Measurements from ENCODE around the gene AGBL1.
"Not testable (repeated sequence)": the region's sequence is repeated elsewhere in the genome, so short reads cannot be mapped to it uniquely, and the experiment has no call there.

Gene AGBL1

DNA sequence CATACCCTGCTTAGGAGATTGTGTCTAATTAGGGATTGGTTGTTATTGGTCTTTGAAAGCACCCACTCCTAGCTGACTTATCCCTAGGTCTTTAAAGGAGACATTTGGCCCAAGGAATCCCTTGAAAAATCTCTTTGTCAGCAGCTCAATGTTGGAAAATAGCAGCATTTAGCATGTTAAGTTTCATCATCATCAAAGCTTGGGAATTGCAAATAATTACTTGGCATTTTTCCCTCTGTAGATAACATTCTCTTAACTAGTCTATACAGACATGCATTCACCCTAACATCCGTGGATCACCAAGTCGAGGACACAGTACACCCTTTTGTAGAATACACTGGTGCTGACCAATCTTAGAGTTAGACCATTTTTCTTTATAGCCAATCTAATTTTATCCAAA is 332.2 kb downstream of the AGBL1 start:
- no peak for DNase-seq

- DNase-seq, result no peak
Observed at GRCh38 chr15:86413191-86413590, 333.5 kb downstream of the AGBL1 start.

DNA sequence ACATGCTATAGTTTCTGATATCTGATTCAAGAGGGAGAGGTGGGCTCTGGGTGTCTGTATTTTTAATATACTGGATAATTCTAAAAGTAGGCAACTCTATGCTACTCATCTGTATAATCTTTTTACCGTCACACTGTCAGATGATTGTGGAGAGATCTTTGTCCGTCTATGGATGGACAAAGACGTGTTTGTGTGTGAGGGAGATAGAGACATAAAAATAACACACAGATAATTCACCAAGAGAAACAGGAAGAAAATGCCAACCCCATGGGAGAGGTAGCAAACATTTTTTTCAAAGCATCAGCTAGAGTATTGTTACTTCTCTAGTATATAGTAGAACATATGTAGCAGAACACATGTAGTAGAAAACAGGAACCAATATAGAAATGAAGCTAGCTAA is 346.1 kb downstream of the AGBL1 start:
- DNase-seq, result no peak

GRCh38 chr15:86432861-86433260 is 353.2 kb downstream of the AGBL1 start:
- DNase-seq, result no peak

DNA sequence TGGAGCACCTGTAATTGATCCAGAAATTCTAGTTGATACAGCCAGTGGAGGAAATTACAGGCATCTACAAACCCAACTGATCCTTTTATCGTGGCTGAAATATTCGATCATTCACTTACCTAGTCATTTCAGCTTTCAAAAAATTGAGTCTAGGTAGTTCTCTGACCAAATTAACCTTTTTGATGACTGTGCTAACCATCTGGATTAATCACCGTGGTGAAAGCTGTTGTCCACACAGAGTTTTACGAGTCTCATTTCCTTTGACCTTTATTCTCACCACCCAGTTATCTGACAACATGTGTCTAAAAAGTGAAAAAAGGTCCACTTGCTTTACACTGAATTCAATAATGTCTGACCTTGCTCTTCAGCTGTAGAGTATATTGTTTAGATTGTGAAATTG is 354.3 kb downstream of the AGBL1 start:
- no peak for DNase-seq

DNA sequence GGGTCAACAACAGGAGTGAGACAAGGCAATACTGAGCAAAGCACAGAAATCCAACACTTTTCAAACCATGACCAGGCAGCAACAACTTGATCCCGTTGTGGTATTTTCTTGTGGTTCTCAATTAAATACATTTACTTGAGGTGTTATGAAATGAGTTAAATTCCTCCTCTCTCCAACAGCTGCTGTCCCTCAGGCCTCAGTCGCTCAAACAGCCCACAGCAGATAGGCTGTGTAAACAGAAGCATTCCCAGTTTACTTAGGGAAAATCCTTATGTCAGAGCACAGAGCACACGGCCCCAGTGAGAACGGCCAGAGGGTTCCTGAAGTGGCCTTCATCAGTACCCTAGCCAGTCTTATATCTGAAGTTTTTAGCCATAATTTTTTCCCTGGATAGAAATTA is 359.9 kb downstream of the AGBL1 start:
- DNase-seq, result no peak

DNA sequence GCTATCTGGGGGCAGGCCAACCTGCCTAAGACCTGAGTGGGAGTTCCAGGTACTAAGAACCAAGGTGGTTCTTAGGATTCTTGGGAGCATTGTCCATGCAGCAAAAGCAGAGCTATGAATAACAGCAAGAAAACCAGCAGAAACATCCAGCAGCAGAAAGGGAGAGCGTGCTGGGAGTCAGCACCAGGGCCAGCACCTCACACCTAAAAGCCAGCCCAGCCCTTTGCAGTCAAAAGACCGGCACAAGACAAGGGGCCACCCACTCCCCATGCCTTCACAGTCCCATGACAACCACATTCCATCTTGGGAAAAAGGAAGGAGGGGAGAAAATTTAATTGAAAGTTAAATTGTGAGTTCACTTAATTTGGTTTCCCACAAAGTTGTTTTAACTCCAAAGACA is 364.9 kb downstream of the AGBL1 start:
- DNase-seq, result no peak

DNA sequence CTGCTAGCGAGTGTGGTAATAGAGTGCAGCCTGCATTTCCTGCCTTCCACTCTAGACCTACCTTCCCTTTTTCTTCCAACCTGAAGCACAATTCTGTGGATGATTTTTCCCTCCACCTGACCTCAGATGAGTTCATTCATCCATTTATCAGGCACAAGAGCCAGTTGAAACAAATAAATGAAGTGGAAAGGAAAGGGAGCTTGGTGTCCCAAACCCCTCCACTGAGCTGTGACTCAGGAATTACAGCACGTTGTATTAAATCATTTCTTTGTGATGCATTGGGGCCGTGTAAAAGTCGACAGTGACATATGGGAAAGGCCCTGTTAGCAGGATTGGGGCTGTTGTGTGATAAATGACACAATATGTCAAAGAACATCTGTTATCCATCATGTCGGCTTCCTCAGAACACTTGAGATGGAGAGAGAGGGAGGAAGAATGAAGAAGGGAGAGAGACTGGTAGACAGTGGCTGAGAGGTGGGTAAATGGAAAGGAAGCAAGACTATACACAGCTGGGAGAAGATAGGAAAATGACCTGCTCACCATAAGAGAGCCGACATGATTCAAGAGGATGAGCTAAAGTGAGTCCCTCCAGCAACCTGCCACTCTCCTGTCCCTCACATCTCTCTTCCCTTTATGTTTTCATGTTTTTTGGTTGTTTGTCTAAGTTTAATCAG is 366.0 kb downstream of the AGBL1 start:
- no peak for DNase-seq

DNA sequence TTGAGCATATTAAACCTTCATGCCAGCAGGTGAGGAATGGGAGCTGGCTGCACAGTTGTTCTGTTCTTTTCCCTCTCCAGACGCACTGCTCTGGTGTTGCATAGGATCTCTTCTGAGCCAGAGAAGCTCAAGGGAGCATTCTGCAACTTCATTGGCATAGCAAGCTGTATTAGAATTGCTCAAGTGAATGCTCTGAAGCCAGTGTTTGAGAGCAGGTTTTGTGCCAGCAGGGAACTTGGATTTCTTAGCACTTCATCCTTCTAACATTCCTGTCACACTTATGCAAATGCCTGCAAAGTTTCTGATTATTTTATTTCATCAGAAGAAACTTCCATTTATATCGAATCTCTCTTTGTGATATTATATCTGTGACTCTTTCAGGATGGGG is 366.6 kb downstream of the AGBL1 start:
- DNase-seq, result no peak

DNA sequence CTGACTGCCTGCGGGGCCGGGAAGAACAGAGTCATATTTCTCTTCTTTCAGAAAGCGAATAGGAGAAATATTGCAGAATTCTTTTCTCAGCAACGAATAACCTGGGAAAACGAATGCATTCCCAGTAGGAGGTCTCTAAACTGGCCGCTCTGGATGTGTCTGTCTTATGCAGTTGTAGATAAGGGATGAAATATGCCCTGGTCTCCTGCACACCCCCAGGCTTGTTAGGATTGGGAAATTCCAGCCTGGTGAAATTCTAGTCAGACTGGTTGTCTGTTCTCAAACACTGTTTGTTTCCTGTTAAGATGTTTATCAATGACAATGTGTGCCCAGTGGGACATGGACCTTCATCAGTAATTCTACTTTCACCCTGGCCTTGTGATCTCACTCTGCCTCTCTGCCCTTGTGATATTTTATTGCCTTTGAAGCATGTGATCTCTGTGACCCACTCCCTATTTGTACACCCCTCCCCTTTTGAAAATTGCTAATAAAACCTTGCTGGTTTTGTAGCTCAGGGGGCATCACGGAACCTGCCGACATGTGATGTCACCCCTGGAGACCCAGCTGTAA is 385.9 kb downstream of the AGBL1 start:
- not testable (repeated sequence) for DNase-seq

DNA sequence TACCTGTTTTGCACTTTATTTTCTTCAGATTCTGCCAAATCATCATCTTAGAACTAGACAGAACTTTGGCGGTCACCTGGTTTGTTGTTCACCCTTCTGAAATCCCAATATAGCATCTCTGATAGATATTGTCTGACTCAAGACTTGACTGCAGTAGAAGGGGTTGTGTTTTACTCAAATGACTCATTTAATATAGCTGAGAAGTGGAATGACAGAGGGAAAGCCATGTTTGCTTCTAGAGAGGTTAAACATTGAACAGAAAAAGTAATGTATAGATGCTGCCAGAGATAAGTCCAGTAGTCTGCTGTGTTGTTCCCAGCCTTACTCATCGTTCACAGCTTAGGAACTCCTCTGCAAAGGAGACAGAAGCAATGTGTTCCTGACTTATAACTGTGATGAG is 402.0 kb downstream of the AGBL1 start:
- DNase-seq, result no peak

DNA sequence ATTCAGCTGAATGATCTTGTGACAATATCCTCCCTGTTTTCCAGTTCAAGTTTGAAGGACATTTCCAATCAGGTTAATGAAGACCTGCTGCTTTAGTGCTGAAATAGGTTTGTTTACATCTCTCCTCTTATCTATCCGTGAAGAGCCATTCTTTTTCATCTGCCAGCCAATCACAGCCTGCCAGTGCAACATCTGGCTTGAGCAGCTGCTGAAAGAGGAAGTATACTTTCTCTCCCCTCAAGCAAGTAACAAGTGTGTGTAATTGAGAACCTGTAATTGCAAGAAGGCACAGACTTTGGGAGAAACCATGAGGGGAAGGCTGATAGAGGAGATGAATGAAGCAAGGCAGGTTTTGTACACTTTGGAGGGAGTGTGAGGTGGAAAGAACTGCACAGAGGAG is 404.3 kb downstream of the AGBL1 start:
- DNase-seq, result no peak

GRCh38 chr15:86488046-86488445 is 408.4 kb downstream of the AGBL1 start:
- DNase-seq, result no peak

- no peak for DNase-seq
Observed at GRCh38 chr15:86489981-86490380, 410.3 kb downstream of the AGBL1 start.

- DNase-seq, result no peak
Observed at GRCh38 chr15:86491118-86491517, 411.4 kb downstream of the AGBL1 start.

DNA sequence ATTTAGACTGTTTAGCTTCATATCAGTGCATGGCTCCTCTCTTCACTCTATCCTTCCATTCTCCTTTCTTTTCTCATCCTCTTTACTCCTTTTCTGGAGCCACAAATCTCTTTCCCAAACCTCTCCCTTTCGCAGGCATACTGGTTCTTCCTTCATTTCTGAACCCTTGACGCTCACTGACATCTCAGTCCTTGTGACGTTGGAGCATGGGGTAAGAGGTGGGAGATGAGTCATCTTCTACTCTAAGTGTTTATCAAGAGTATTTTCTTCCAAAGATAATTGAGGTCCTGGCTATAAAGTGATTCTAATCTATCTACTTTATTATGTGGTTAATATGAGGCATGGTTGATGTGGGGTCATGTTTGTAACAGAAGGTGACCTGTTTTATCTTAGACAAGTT is 414.2 kb downstream of the AGBL1 start:
- DNase-seq, result no peak

GRCh38 chr15:86494475-86494874 is 414.8 kb downstream of the AGBL1 start:
- no peak for DNase-seq

DNA sequence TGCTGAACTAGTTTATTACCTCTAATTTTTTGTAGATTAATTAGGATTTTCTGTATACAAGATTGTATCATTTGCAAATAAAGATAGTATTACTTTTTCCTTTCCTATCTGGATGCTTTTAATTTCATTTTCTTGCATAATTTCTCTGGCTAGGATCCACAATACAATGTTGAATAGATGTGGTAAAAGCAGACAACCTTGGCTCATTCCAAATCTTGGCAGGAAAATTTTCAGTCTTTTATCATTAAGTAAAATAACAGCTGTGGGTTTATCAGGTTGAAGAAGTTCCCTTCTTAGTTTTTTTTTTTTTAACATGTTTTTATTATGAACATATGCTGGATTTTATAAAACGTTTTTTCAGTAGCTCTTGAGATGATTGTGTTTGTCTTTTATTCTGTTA is 422.6 kb downstream of the AGBL1 start:
- no peak for DNase-seq

DNA sequence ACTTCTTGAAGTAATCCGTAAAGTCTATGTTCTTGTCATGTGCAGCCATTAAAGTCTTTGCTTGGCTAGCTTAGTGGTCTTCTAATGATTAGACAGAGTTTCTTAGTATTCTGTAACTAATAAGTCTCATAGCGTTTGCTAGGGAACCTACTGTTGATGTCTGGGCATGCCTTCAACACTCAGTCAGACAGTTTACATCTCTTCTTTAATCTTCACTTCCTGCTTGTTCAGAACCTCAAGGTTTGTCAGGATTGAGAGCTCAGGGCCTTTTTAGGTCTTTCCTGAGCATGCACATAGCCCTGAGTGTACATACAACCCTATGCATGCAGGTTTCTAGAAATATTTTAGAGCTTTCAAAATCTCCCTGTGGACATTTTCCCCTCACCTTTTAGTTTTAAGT is 426.3 kb downstream of the AGBL1 start:
- DNase-seq, result no peak

GRCh38 chr15:86506401-86506800 is 426.7 kb downstream of the AGBL1 start:
- DNase-seq, result no peak

DNA sequence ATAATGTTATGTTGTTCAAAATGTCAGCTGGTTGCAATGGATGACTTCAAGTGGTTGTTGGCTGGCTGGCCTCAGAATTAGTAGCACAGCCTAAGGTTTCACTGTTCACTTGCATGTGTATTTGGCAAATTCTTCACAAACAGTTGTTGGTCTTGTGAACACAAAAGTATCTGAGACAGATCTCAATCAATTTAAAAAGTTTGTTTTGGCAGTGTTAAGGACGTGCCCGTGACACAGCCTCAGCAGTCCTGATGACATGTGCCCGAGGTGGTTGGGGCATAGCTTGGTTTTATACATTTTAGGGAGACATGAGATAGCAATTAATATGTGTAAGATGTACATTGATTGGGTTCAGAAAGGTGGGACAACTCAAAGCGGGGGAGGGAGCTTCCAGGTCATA is 436.0 kb downstream of the AGBL1 start:
- no peak for DNase-seq

DNA sequence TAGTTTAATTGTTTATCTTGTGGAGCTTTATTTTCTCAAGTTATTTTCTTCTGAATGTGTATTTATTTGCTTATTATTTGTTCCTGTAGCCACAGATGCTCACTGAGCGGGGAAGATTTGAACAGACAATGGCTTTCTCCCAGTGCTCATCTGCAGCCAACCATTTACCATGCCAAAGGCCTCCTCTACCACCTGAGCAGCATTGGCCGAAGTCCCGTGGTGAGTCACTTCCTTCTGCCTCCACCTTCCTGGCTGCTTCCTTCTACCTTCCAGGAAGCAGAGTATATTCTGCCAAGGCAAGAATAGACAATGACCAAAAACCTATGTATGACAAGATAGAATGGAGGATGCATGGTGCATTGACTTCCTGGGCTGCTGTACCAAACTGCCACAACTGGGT is 443.1 kb downstream of the AGBL1 start:
- DNase-seq, result no peak

DNA sequence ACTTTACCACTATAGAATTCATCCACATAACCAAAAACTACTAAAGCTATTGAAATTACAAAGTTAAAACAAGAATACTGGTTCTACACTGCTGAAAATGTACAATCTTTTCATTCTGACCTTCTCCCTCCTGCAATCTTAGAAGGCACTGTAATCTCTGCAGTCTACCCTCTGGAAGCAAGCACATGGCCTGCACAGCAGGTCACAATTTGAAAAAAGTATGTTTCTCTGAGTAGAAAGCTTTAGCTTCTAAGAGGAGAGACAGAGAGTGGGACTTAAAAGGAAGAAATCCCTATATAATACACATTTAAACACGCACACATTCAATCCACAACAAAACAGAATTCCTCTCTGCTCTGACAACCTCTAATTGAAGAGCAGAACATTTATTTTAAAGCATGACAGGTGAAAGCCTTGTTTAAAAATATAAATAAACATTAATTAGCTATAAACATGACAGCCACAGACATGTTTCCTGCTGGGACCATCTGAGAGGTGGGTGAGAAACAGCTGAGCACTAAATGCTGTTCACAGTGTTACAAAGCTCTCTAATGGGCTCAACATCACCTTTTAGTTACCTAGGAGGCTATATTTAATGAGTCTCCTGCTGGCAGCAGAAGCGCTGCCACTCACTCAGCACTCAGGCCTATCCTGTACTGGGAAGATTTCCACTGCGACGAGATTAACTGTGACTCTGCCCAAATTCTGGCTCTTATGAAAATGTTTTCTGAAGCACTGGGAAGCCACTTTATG is 447.4 kb downstream of the AGBL1 start:
- DNase-seq, result no peak

GRCh38 chr15:86528094-86528493 is 448.4 kb downstream of the AGBL1 start:
- not testable (repeated sequence) for DNase-seq

DNA sequence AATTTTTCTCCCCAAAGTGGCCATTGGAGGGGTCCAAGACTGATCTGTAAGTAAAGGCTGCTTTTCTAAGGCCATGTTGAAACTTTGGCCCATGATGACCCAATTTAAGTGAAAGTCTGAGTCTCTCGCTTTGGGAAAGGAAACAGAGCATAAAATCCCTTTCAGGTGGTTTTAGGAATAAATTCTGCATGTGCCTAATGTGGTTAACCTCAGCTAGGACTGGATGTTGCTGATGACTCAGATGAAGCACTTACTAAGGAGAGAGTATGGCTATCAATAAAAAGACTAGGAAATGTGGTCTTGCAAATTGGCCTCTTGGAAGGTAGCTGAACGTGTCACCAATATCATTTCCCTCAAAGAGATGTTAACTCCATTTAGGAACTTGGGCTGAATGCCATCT is 458.5 kb downstream of the AGBL1 start:
- no peak for DNase-seq

Data from bone marrow (tissue), 2 donors.